Type B pancreatic cell (in vitro differentiated cells): Measurements from ENCODE around the gene IL24. TPM values are rescaled to one million over a fixed set of nuclear protein-coding genes. Genes with fewer than 3 reads are reported as not detected.

ENCODE experiments used
- DNase-seq: peaks from one replicate; pipeline ENCODE4 v3.0.0; 2021; ENCODE audit warnings: mixed read lengths; ENCODE audit not compliant: unreplicated experiment; ENCODE audit errors: extremely low spot score
- H3K27ac Mint-ChIP-seq: 2 replicates; pipeline ENCODE4 v1.8.0; 2021; ENCODE audit warnings: mild to moderate bottlenecking, mixed read lengths
- H3K27me3 Mint-ChIP-seq: 2 replicates; pipeline ENCODE4 v1.8.0; 2021; ENCODE audit warnings: mixed read lengths
- H3K36me3 Mint-ChIP-seq: 2 replicates; pipeline ENCODE4 v1.8.0; 2021; ENCODE audit warnings: mixed read lengths
- H3K4me1 Mint-ChIP-seq: one replicate; pipeline ENCODE4 v1.8.0; 2021; ENCODE audit warnings: mixed read lengths; ENCODE audit not compliant: unreplicated experiment
- H3K4me3 Mint-ChIP-seq: 2 replicates; pipeline ENCODE4 v1.8.0; 2021; ENCODE audit warnings: mild to moderate bottlenecking, mixed read lengths
- H3K9me3 Mint-ChIP-seq: 2 replicates; pipeline ENCODE4 v1.8.0; 2021; ENCODE audit warnings: mixed read lengths
- CTCF ChIP-seq: fragments of 200-600 bp; sonication (generic); conservative IDR thresholded peaks from 2 replicates; pipeline ENCODE4 v1.5.0; 2021; ENCODE audit warnings: antibody characterized with exemption, mild to moderate bottlenecking
- total RNA-seq: library from RNA; stranded (reverse); gene quantifications from 2 replicates; pipeline ENCODE4 v1.2.1, GENCODE V29; 2021; ENCODE audit warnings: low replicate concordance

Gene IL24
- total RNA-seq, 1 donor from 2014 or later: not detected

GRCh38 chr1:206904423-206905142 is 7.3 kb downstream of the IL24 start:
- peaks cover 4% of the 10 kb centered on the region for H3K4me1 Mint-ChIP-seq
- no peak overlapping the region for H3K27ac Mint-ChIP-seq
- no peak for TF ChIP-seq CTCF
- H3K9me3 Mint-ChIP-seq: peaks cover 3% of the 10 kb centered on the region
- H3K36me3 Mint-ChIP-seq: no peaks in the 10 kb centered on the region
- no peak for DNase-seq
- peaks cover 65% of the 10 kb centered on the region for H3K27me3 Mint-ChIP-seq
- no peak overlapping the region for H3K4me3 Mint-ChIP-seq

- peaks cover 3% of the 10 kb centered on the region for H3K9me3 Mint-ChIP-seq
- no peak overlapping the region for H3K27ac Mint-ChIP-seq
- no peak for TF ChIP-seq CTCF
- H3K4me1 Mint-ChIP-seq: peaks cover 4% of the 10 kb centered on the region
- DNase-seq: no peak
- H3K4me3 Mint-ChIP-seq: peak overlapping the region; percentile 19
- H3K36me3 Mint-ChIP-seq: no peaks in the 10 kb centered on the region
- H3K27me3 Mint-ChIP-seq: peaks cover 71% of the 10 kb centered on the region
These were observed 8.3 kb downstream of the IL24 start for GRCh38 chr1:206905295-206906164.

- TF ChIP-seq CTCF: peak; percentile 47
- H3K27me3 Mint-ChIP-seq: peaks cover 80% of the 10 kb centered on the region
- no peak for DNase-seq
- peaks cover 3% of the 10 kb centered on the region for H3K9me3 Mint-ChIP-seq
- H3K36me3 Mint-ChIP-seq: no peaks in the 10 kb centered on the region
- H3K4me1 Mint-ChIP-seq: peaks cover 4% of the 10 kb centered on the region
- no peak overlapping the region for H3K27ac Mint-ChIP-seq
- H3K4me3 Mint-ChIP-seq: no peak overlapping the region
These were observed 10.2 kb downstream of the IL24 start for GRCh38 chr1:206907304-206907991.

GRCh38 chr1:206908038-206908437 is 10.8 kb downstream of the IL24 start:
- no peak for DNase-seq
- Mint-ChIP-seq H3K36me3 (no peaks in the 10 kb centered on the region), H3K9me3 (peaks cover 3% of the 10 kb centered on the region), H3K27ac (no peak overlapping the region), H3K27me3 (peaks cover 80% of the 10 kb centered on the region), H3K4me1 (peaks cover 4% of the 10 kb centered on the region), H3K4me3 (peak overlapping the region; percentile 12)
- TF ChIP-seq CTCF: no peak

GRCh38 chr1:206909161-206909882 is 12.1 kb downstream of the IL24 start:
- H3K4me3 Mint-ChIP-seq: peak overlapping the region; percentile 85
- peak; percentile 79 for DNase-seq
- H3K9me3 Mint-ChIP-seq: peaks cover 3% of the 10 kb centered on the region
- peaks cover 4% of the 10 kb centered on the region for H3K4me1 Mint-ChIP-seq
- H3K27me3 Mint-ChIP-seq: peaks cover 78% of the 10 kb centered on the region
- TF ChIP-seq CTCF: no peak
- no peaks in the 10 kb centered on the region for H3K36me3 Mint-ChIP-seq
- peak overlapping the region; percentile 89 for H3K27ac Mint-ChIP-seq
